Prostate gland (tissue), 2 donors: ENCODE results near the gene NCOA1.

Source experiments
- CTCF ChIP-seq, 4 experiments: fragments of 200-600 bp in 2 of 4; fragments of 450-650 bp in 2 of 4; sonication (generic) in 2 of 4; IDR thresholded peaks; 1 replicate in 3 of 4; 2 replicates in 1 of 4; pipeline ENCODE4 v1.5.1; 2016 to 2019; ENCODE audit warnings: antibody characterized with exemption in 4 of 4, mild to moderate bottlenecking in 2 of 4, moderate library complexity in 2 of 4
- POLR2AphosphoS5 ChIP-seq: sonication (generic); formaldehyde crosslinking; IDR thresholded peaks from one replicate; pipeline ENCODE4 v1.6.1; 2017; ENCODE audit warnings: antibody characterized with exemption

DNA sequence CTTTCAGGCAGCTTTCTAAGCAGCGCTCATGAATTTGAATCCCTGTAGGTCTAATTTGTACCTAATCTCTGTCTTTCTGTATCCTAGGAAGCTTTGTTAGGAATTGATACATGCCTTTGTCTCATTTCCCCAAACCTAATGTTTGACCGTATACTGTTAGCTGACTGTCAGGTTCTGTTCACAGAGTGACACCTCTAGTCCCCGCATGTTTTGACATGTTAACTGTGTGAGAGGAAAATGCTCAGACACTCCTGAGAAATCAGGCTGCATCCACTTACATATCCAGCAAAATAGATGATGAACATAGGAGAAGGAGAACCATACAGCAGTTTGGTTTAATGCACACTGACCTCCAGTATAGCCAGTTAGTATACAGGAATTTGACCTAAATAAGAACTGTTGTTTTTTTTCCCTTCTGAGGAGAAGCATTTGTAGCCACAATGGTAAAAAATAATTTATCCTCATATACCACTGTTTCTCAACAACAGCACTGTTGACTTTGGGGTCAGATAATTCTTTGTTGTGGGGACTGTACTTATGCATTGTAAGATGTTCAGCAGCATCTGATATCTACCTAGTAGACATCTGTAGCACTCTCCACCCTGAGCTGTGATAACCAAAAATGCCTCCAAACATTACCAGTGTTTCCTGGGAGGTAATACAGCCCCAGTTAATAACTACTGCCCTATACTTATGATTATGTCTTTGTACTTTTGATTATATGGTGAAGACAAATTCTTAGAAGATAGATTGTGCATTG lies 130.9 kb downstream of the NCOA1 start:
- TF ChIP-seq CTCF (IDR thresholded peaks at IDR 0.05) (no peak), POLR2AphosphoS5 (no peak)
